Esophagus muscularis mucosa (tissue), 4 donors: ENCODE measurements around the gene SORBS1. TPM values are rescaled to one million over a fixed set of nuclear protein-coding genes. Genes with fewer than 3 reads are reported as not detected.
A peak's percentile ranks its signal among the peaks of the same experiment; 100 is the strongest.

Experiments used
- DNase-seq: peaks from one replicate; pipeline ENCODE4 v3.0.0-alpha.2; 2017; ENCODE audit errors: extremely low spot score
- H3K27ac ChIP-seq, 4 donors: fragments of 200-600 bp; sonication (generic); replicated peaks in 1 of 4; 1 replicate in 3 of 4; 2 replicates in 1 of 4; pipeline ENCODE4 v1.5.1; 2016 to 2019; ENCODE audit warnings: mild to moderate bottlenecking in 1 of 4
- H3K27me3 ChIP-seq, 4 donors: fragments of 200-600 bp; sonication (generic); one replicate each; pipeline versions ENCODE4 v1.5.1 to v1.6.0; 2016 to 2019
- H3K36me3 ChIP-seq, 4 donors: fragments of 200-600 bp; sonication (generic); one replicate each; pipeline ENCODE4 v1.5.1; 2016 to 2019
- H3K4me1 ChIP-seq, 4 donors: fragments of 200-600 bp; sonication (generic); one replicate each; pipeline ENCODE4 v1.5.1; 2016 to 2019
- H3K4me3 ChIP-seq, 4 donors: fragments of 200-600 bp; sonication (generic); 1 replicate in 2 of 4; 2 replicates in 2 of 4; pipeline ENCODE4 v1.5.1; 2016 to 2019; ENCODE audit warnings: mild to moderate bottlenecking in 4 of 4, moderate library complexity in 1 of 4
- H3K9me3 ChIP-seq, 4 donors: fragments of 200-600 bp; sonication (generic); 1 replicate in 3 of 4; 2 replicates in 1 of 4; pipeline ENCODE4 v1.5.1; 2016 to 2019
- CTCF ChIP-seq, 3 experiments: fragments of 200-600 bp in 2 of 3; fragments of 450-650 bp in 1 of 3; sonication (generic) in 2 of 3; IDR thresholded peaks; one replicate each; pipeline ENCODE4 v1.5.1; 2017 to 2019; ENCODE audit warnings: antibody characterized with exemption in 3 of 3, mild to moderate bottlenecking in 2 of 3, moderate library complexity in 1 of 3
- EP300 ChIP-seq: sonication (generic); formaldehyde crosslinking; IDR thresholded peaks from one replicate; pipeline ENCODE4 v1.6.1; 2017; ENCODE audit warnings: antibody characterized with exemption
- POLR2A ChIP-seq: fragments of 450-650 bp; IDR thresholded peaks from one replicate; pipeline ENCODE4 v1.6.1; 2017; ENCODE audit warnings: antibody characterized with exemption, moderate library complexity, mild to moderate bottlenecking, low read depth
- POLR2AphosphoS5 ChIP-seq, 2 donors: sonication (generic); formaldehyde crosslinking; IDR thresholded peaks; one replicate each; pipeline ENCODE4 v1.6.1; 2017; ENCODE audit warnings: antibody characterized with exemption in 2 of 2
- WGBS: methylation state at CpG from one replicate; pipeline ENCODE4 v1.1.5; 2018; 5-methylcytosine and 5-hydroxymethylcytosine counted together
- intact Hi-C: fragments of 100-400 bp; cut with DNase I; formaldehyde crosslinking; loops from one replicate; pipeline ENCODE4 v1.15.1; 2023
- total RNA-seq, 4 donors: library from RNA; depleted of rRNA; stranded (reverse); fragments of >200 nt; gene quantifications; one replicate each; pipeline versions ENCODE4 v1.1.0 to v1.2.1, GENCODE V29; 2016

Gene SORBS1
- total RNA-seq, 4 donors from 2014 or later = 1,569 to 2,231 (median 1,854) TPM

- Histone ChIP-seq H3K9me3 (no peaks in the 10 kb centered on the region), H3K4me3 (no peak overlapping the region), H3K27ac (peak overlapping the region; percentile 67 to 97 (median 86)), H3K36me3 (peaks cover 19 to 79% (median 73%) of the 10 kb centered on the region in 4 donors), H3K4me1 (peaks cover 76 to 99% (median 97%) of the 10 kb centered on the region in 4 donors), H3K27me3 (no peaks in the 10 kb centered on the region)
- intact Hi-C loops = no loop called here
- no peak for DNase-seq
- TF ChIP-seq EP300 (peak; percentile 8), POLR2AphosphoS5 (IDR thresholded peaks at IDR 0.05) (peak in 1 of 2 donors; percentile 63), POLR2A (no peak)
- WGBS = 65% methylated on average over 5 of the region's 5 CpGs
These were observed 173.1 kb downstream of the SORBS1 start for GRCh38 chr10:95388109-95388471.

GRCh38 chr10:95384011-95384704 lies 177.0 kb downstream of the SORBS1 start:
- no peaks in the 10 kb centered on the region for H3K9me3 ChIP-seq
- no peak overlapping the region for H3K4me3 ChIP-seq
- H3K27ac ChIP-seq = peak overlapping the region; percentile 67 to 97 (median 86)
- no peaks in the 10 kb centered on the region for H3K27me3 ChIP-seq
- H3K4me1 ChIP-seq = peaks cover 59 to 98% (median 96%) of the 10 kb centered on the region in 4 donors
- DNase-seq = no peak
- WGBS = 80% methylated on average over 9 of the region's 12 CpGs
- TF ChIP-seq POLR2AphosphoS5 (IDR thresholded peaks at IDR 0.05) (peak in 1 of 2 donors; percentile 24), POLR2A (no peak), EP300 (no peak), CTCF (IDR thresholded peaks at IDR 0.05) (no peak)
- intact Hi-C loops = no loop called here
- peaks cover 29 to 86% (median 79%) of the 10 kb centered on the region in 4 donors for H3K36me3 ChIP-seq

- Histone ChIP-seq H3K27ac (peak overlapping the region in 3 of 4 donors; percentile 46 to 75 (median 74)), H3K4me3 (no peak overlapping the region), H3K4me1 (peaks cover 58 to 98% (median 96%) of the 10 kb centered on the region in 4 donors), H3K9me3 (no peaks in the 10 kb centered on the region), H3K36me3 (peaks cover 35 to 96% (median 75%) of the 10 kb centered on the region in 4 donors), H3K27me3 (no peaks in the 10 kb centered on the region)
- WGBS = 74% methylated on average over 2 of the region's 2 CpGs
- intact Hi-C loops = no loop called here
- no peak for DNase-seq
- TF ChIP-seq CTCF (IDR thresholded peaks at IDR 0.05) = no peak
These were observed 178.6 kb downstream of the SORBS1 start for GRCh38 chr10:95382596-95382995.

GRCh38 chr10:95382174-95382573 lies 179.0 kb downstream of the SORBS1 start:
- no peaks in the 10 kb centered on the region for H3K27me3 ChIP-seq
- peaks cover 37 to 98% (median 75%) of the 10 kb centered on the region in 4 donors for H3K36me3 ChIP-seq
- DNase-seq = no peak
- no peaks in the 10 kb centered on the region for H3K9me3 ChIP-seq
- H3K4me1 ChIP-seq = peaks cover 58 to 98% (median 96%) of the 10 kb centered on the region in 4 donors
- TF ChIP-seq POLR2AphosphoS5 (IDR thresholded peaks at IDR 0.05) (peak in 1 of 2 donors; percentile 46), POLR2A (no peak)
- peak overlapping the region; percentile 32 to 75 (median 60) for H3K27ac ChIP-seq
- intact Hi-C loops = no loop called here
- H3K4me3 ChIP-seq = no peak overlapping the region

- no peak overlapping the region for H3K4me3 ChIP-seq
- intact Hi-C loops = loop anchor here (2.0 kb wide), 1 partner anchor 223 kb away; no protein-coding TSS in a partner anchor
- 46% methylated on average over 2 of the region's 2 CpGs for WGBS
- DNase-seq = no peak
- no peaks in the 10 kb centered on the region for H3K9me3 ChIP-seq
- H3K4me1 ChIP-seq = peaks cover 60 to 100% (median 86%) of the 10 kb centered on the region in 4 donors
- H3K27me3 ChIP-seq = no peaks in the 10 kb centered on the region
- TF ChIP-seq CTCF (IDR thresholded peaks at IDR 0.05) (no peak), POLR2AphosphoS5 (IDR thresholded peaks at IDR 0.05) (peak in 1 of 2 donors; percentile 43)
- H3K27ac ChIP-seq = peak overlapping the region; percentile 65 to 75 (median 71)
- H3K36me3 ChIP-seq = peaks cover 36 to 95% (median 74%) of the 10 kb centered on the region in 4 donors
These were observed 183.2 kb downstream of the SORBS1 start for GRCh38 chr10:95377950-95378349.
